CMK (cell line): ENCODE measurements around the gene QTRT2.

Experiments
- DNase-seq: peaks from one replicate; pipeline ENCODE4 v3.0.0-alpha.2; 2010; ENCODE audit warnings: low read depth

Gene QTRT2

DNA sequence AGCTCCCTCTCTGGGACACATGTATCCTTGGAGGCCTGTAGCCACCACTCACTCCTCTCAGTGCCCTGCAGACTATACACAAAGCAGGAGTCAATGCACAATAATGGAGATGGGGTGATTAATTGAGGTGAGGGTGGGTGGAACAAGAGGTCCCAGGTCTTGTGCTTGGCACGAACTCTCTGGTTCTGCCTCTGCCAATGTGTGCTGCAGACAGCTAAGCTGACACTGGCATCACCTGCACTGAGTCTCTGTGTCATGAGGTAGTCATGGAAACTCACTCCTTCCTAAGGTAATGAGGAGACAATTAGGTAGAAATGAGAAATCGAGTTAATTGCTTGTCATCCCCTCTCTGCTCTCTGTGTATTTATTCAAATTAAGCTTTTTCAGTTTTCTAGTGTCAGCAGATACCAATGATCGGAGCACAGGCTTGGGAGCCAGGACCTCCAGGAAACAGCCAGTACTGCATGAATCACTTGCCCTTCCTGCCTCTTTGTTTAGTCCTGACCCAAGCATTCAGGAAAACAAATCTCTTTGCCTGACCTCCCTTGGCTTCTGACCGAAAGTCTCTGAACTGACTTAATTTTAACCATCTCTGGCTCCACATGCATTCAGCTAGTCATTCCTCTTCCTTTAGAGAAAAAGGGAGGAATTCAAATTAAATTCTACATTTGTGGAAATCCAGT, 65.6 kb downstream of the QTRT2 start:
- no peak for DNase-seq

DNA sequence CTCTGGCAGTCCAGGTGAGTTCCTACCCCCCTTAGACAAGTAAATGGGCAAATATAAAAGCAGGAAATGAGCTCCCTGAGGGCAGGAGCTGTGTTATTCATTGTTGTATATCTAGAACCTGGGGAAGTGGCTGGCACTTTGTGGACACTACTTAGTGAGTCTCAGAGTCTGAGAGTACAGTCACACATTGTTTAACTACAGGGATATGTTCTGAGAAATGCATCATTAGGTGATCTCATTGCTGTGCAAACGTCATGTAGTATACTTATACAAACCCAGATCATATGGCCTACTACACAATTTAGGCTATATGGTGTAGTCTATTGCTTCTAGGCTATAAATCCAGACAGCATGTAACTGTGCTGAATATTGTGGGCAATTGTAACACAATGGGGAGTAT, 69.9 kb downstream of the QTRT2 start:
- no peak for DNase-seq

DNA sequence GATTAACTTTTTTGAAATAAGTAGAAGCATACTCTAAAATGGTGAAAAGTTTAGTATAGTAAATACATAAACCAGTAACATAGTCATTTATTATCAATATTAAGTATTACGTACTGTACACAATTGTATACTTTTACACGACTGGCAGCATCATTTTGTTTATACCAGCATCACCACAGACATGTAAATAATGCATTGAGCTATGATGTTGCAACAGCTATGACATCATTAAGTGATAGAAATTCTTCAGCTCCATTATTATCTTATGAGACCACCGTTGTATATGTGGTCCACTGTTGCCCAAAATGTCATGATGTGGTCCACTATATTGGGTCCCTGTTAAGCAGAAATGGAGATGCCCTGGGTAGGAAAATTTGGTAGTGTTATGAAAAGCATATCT, 71.0 kb downstream of the QTRT2 start:
- DNase-seq: no peak

DNA sequence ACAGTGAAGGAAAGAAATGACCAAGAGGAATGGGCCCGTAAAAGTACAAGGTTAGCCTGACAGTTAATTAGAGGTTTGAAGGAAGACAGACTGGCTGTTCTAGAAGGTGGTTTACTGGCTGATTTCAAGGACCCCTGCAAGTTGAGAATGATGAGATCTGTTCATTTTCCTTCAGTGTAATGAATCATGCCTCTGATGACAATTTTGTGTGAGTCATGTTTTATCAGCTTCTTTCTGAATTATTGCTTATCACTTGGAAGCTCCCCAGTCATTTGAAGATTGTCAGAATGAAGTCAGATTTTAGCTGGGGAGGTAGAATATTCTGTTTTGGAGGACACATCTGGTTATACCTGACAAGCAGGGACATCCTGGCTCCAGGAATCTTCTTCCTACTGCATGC, 71.7 kb downstream of the QTRT2 start:
- DNase-seq: no peak

DNA sequence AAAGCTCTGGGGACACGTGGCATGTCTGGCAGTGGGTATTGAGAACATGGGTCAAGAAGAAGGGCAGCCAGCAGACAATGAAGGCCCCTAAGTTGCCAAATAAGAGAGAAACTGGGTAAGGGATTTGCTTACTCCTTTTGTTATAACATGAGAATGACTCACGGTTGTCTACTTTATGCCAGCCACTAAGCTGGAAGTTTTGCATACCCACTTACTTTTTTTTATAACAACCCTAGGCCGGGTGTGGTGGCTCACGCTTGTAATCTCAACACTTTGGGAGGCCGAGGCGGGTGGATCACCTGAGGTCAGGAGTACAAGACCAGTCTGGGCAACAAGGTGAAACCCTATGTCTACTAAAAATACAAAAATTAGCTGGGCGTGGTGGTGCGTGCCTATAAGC, 72.3 kb downstream of the QTRT2 start:
- no peak for DNase-seq

DNA sequence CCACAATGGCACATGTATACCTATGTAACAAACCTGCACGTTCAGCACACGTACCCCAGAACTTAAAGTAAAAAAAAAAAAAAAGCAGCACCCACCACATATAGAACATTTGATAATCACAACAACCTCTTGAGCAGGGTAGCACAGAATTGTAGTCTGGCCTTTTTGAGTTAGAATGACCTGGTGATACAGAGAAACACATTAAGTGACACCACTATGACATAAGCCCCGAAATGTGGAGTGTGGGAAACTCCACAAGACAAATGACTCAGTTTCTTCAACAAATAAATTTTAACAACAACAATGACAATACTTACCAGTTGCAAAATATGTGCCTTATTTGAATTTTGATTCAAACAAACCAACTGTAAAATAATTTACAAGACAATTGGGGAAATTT, 76.0 kb downstream of the QTRT2 start:
- no peak for DNase-seq

DNA sequence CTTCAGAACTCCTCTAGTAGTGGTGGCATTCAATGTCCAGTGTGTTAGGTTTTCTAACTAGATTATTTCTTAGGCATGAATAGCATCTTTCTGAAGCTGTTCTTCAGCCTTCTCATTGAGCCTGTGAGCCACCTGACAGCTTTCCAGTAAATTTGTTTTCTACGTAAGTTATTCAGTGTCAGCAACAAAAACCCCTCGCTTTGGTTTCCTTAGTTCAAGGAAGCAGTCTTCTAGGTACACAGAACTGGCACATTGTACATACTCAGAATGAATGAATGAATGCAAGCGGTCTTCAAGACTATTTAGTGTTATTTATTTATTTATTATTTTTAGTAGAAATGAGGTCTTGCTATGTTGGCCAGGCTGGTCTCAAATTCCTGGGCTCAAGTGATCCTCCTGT, 77.4 kb downstream of the QTRT2 start:
- DNase-seq: no peak
